ENCODE data around the gene IKZF4. TPM values are rescaled to one million over a fixed set of nuclear protein-coding genes. Genes with fewer than 3 reads are reported as not detected.

IKZF4 gene
- total and polyA plus RNA-seq, 2 donors from 2014 or later, result 2.7 to 9.4 TPM

- TF ChIP-seq, protein P1, sequence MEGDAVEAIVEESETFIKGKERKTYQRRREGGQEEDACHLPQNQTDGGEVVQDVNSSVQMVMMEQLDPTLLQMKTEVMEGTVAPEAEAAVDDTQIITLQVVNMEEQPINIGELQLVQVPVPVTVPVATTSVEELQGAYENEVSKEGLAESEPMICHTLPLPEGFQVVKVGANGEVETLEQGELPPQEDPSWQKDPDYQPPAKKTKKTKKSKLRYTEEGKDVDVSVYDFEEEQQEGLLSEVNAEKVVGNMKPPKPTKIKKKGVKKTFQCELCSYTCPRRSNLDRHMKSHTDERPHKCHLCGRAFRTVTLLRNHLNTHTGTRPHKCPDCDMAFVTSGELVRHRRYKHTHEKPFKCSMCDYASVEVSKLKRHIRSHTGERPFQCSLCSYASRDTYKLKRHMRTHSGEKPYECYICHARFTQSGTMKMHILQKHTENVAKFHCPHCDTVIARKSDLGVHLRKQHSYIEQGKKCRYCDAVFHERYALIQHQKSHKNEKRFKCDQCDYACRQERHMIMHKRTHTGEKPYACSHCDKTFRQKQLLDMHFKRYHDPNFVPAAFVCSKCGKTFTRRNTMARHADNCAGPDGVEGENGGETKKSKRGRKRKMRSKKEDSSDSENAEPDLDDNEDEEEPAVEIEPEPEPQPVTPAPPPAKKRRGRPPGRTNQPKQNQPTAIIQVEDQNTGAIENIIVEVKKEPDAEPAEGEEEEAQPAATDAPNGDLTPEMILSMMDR (IDR thresholded peaks at IDR 0.05; ENCODE audit: borderline replicate concordance, extremely low read depth, insufficient read depth), result no peak
- Histone ChIP-seq H3K4me3 (ENCODE audit: low read length in 3 of 3) (peak overlapping the region in 2 of 3 donors; percentile 9 to 67), H3K9me3 (ENCODE audit: control insufficient read depth in 2 of 3, insufficient read depth in 1 of 3, low read length in 3 of 3) (no peaks in the 10 kb centered on the region), H3K27ac (ENCODE audit: low read depth in 2 of 2, low read length in 2 of 2) (no peak overlapping the region), H3K27me3 (ENCODE audit: control insufficient read depth, insufficient read depth, low read length) (no peaks in the 10 kb centered on the region), H3K36me3 (ENCODE audit: control insufficient read depth in 2 of 3, insufficient read depth in 3 of 3, low read length in 3 of 3) (peaks cover 0 to 8% (median 0%) of the 10 kb centered on the region in 3 donors), H3K4me1 (ENCODE audit: control insufficient read depth in 2 of 3, insufficient read depth in 2 of 3, low read depth in 1 of 3, low read length in 3 of 3) (peaks cover 0 to 5% (median 0%) of the 10 kb centered on the region in 3 donors), H3K9ac (ENCODE audit: low read length in 3 of 3) (peak overlapping the region in 2 of 3 donors; percentile 17 to 40)
- intact Hi-C loops (cut with DNase I), result no loop called here
- peak in 2 of 5 donors; percentile 32 to 41 for DNase-seq
- FAIRE-seq, result no peak
These were observed 1.1 kb downstream of the IKZF4 start for GRCh38 chr12:56021889-56022497.

DNA sequence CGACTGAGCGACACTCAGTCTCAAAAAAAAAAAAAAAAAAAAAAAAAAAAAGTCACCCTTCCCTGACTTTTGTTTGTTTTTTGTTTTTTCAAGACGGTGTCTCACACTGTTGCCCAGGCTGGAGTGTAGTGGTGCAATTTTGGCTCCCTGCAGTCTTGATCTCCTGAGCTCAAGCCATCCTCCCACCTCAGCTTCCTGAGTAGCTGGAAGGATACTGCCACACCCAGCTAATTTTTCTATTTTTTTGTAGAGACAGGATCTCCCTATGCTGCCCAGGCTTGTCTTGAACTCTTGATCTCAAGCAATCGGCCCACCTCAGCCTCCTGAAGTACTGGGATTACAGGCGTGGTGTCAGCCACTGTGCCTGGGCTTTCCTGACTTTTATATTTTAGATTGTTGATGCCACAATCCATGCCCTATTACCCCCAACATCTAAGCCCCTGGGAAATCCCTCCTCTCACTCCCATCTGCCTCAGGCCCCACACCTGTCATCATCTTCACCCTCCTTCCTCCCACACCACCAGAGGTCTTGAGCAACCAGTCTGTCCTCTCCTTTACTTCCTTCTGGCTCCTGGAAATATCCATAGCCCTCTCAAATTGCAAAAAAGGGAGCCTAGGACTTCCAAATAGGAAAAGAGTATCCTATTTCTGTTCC lies 7.8 kb downstream of the IKZF4 start:
- DNase-seq (no peak), FAIRE-seq (no peak)
- TF ChIP-seq, protein P1 (IDR thresholded peaks at IDR 0.05; ENCODE audit: borderline replicate concordance, extremely low read depth, insufficient read depth), result no peak
- Histone ChIP-seq H3K9me3 (ENCODE audit: control insufficient read depth in 2 of 3, insufficient read depth in 1 of 3, low read length in 3 of 3) (no peaks in the 10 kb centered on the region), H3K9ac (ENCODE audit: low read length in 3 of 3) (peak overlapping the region in 1 of 3 donors; percentile 44), H3K4me3 (ENCODE audit: low read length in 3 of 3) (no peak overlapping the region), H3K27me3 (ENCODE audit: control insufficient read depth, insufficient read depth, low read length) (no peaks in the 10 kb centered on the region), H3K27ac (ENCODE audit: low read depth in 2 of 2, low read length in 2 of 2) (no peak overlapping the region), H3K36me3 (ENCODE audit: control insufficient read depth in 2 of 3, insufficient read depth in 3 of 3, low read length in 3 of 3) (peaks cover 8 to 24% (median 9%) of the 10 kb centered on the region in 3 donors), H3K4me1 (ENCODE audit: control insufficient read depth in 2 of 3, insufficient read depth in 2 of 3, low read depth in 1 of 3, low read length in 3 of 3) (peaks cover 0 to 3% (median 0%) of the 10 kb centered on the region in 3 donors)
- intact Hi-C loops (cut with DNase I), result no loop called here

- Histone ChIP-seq H3K4me1 (ENCODE audit: control insufficient read depth in 2 of 3, insufficient read depth in 2 of 3, low read depth in 1 of 3, low read length in 3 of 3) (peaks cover 0 to 3% (median 0%) of the 10 kb centered on the region in 3 donors), H3K9ac (ENCODE audit: low read length in 3 of 3) (peak overlapping the region in 1 of 3 donors; percentile 44), H3K27ac (ENCODE audit: low read depth in 2 of 2, low read length in 2 of 2) (peak overlapping the region in 1 of 2 donors; percentile 14), H3K36me3 (ENCODE audit: control insufficient read depth in 2 of 3, insufficient read depth in 3 of 3, low read length in 3 of 3) (peaks cover 8 to 24% (median 9%) of the 10 kb centered on the region in 3 donors), H3K27me3 (ENCODE audit: control insufficient read depth, insufficient read depth, low read length) (no peaks in the 10 kb centered on the region), H3K9me3 (ENCODE audit: control insufficient read depth in 2 of 3, insufficient read depth in 1 of 3, low read length in 3 of 3) (no peaks in the 10 kb centered on the region), H3K4me3 (ENCODE audit: low read length in 3 of 3) (no peak overlapping the region)
- intact Hi-C loops (cut with DNase I), result no loop called here
- FAIRE-seq (no peak), DNase-seq (no peak)
- TF ChIP-seq, protein P1 (IDR thresholded peaks at IDR 0.05; ENCODE audit: borderline replicate concordance, extremely low read depth, insufficient read depth), result no peak
These were observed 8.3 kb downstream of the IKZF4 start for GRCh38 chr12:56029166-56029519.

All from kidney (tissue), 14 donors.